Central memory CD8-positive, alpha-beta T cell (primary cell): ENCODE measurements around the gene FNDC3A.
A peak's percentile ranks its signal among the peaks of the same experiment; 100 is the strongest.

Experiments used
- ATAC-seq: fragments of 150-1000 bp; cut with Tn5 transposase; replicated peaks from 2 replicates; pipeline ENCODE4 v1.10.0; 2022; ENCODE audit warnings: mild to moderate bottlenecking, moderate FRiP score, moderate number of reproducible peaks; ENCODE audit not compliant: poor library complexity, severe bottlenecking; ENCODE audit errors: extremely low read depth
- DNase-seq, 2 donors: peaks; one replicate each; pipeline ENCODE4 v3.0.0; 2021; ENCODE audit warnings: low spot score in 2 of 2
- H3K27ac Mint-ChIP-seq: one replicate; pipeline ENCODE4 v1.8.0; 2022; ENCODE audit warnings: low read depth, mild to moderate bottlenecking, moderate library complexity, mixed read lengths
- H3K27me3 Mint-ChIP-seq: one replicate; pipeline ENCODE4 v1.8.0; 2022; ENCODE audit warnings: mixed read lengths
- H3K36me3 Mint-ChIP-seq: one replicate; pipeline ENCODE4 v1.8.0; 2022; ENCODE audit warnings: mild to moderate bottlenecking, moderate library complexity, mixed read lengths; ENCODE audit not compliant: insufficient read depth
- H3K4me1 Mint-ChIP-seq: one replicate; pipeline ENCODE4 v1.8.0; 2022; ENCODE audit warnings: mixed read lengths
- H3K4me3 Mint-ChIP-seq: one replicate; pipeline ENCODE4 v1.8.0; 2022; ENCODE audit warnings: mild to moderate bottlenecking, moderate library complexity, mixed read lengths
- H3K9me3 Mint-ChIP-seq: one replicate; pipeline ENCODE4 v1.8.0; 2022; ENCODE audit warnings: mixed read lengths

Gene FNDC3A

GRCh38 chr13:49234741-49235140, 259.0 kb downstream of the FNDC3A start:
- no peaks in the 10 kb centered on the region for H3K4me1 Mint-ChIP-seq
- no peaks in the 10 kb centered on the region for H3K36me3 Mint-ChIP-seq
- ATAC-seq (no peak), DNase-seq (no peak)
- H3K9me3 Mint-ChIP-seq = no peaks in the 10 kb centered on the region
- H3K4me3 Mint-ChIP-seq = no peak overlapping the region
- H3K27me3 Mint-ChIP-seq = no peaks in the 10 kb centered on the region
- no peak overlapping the region for H3K27ac Mint-ChIP-seq

DNA sequence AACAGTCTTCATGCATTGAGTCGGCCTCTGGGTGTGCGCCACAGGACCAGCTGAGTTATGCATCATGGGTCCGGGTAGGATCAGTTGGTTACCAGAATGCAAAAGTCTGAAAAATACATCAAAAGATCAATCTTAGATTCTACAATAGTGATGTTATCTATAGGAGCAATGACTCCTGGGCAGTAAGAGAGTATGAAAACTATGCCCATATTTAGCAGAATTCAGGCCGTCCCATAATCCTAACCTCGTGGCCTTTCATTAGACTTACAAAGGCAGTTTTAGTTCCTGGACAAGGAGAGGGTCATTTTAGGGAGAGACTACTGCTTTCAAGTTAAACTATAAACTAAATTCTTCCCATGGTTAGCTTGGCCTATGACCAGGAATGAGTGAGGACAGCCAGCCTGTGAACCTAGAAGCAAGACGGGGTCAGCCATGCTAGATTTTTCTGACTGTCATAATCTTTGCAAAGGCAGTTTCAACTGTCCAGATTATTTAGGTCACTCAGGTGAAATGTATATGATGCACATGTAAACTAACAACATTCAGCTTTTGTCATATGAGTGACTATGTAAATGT, 260.2 kb downstream of the FNDC3A start:
- DNase-seq = no peak
- Mint-ChIP-seq H3K9me3 (no peaks in the 10 kb centered on the region), H3K36me3 (peaks cover 2% of the 10 kb centered on the region), H3K4me3 (no peak overlapping the region), H3K27ac (no peak overlapping the region), H3K27me3 (no peaks in the 10 kb centered on the region), H3K4me1 (no peaks in the 10 kb centered on the region)
- no peak for ATAC-seq

DNA sequence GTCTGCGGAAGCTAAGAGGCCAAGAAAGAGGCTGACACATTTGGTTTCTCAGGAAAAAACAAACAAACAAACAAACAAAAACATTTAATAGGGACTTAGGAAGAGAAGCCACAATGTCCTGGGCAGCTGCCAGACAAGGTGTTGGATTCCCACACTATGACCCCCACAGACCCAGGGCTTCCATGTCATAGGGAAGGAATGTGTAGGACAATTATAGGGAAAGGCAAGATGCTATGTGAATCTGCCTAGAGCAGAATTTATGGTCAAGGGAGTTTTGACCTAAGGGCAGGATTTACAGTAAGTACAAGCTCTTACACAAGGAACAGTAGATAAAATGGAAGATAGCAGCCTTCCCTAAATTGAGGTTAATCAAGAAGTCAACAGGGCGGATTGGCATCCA, 262.9 kb downstream of the FNDC3A start:
- Mint-ChIP-seq H3K4me3 (no peak overlapping the region), H3K27ac (no peak overlapping the region), H3K4me1 (no peaks in the 10 kb centered on the region), H3K9me3 (no peaks in the 10 kb centered on the region), H3K36me3 (peaks cover 2% of the 10 kb centered on the region), H3K27me3 (no peaks in the 10 kb centered on the region)
- no peak for ATAC-seq
- no peak for DNase-seq

GRCh38 chr13:49240017-49240416, 264.3 kb downstream of the FNDC3A start:
- Mint-ChIP-seq H3K4me3 (no peak overlapping the region), H3K27ac (no peak overlapping the region), H3K27me3 (no peaks in the 10 kb centered on the region), H3K36me3 (peaks cover 2% of the 10 kb centered on the region), H3K9me3 (no peaks in the 10 kb centered on the region), H3K4me1 (no peaks in the 10 kb centered on the region)
- DNase-seq = peak in 1 of 2 donors; percentile 22
- peak; percentile 76 for ATAC-seq

GRCh38 chr13:49241296-49241695, 265.6 kb downstream of the FNDC3A start:
- ATAC-seq = no peak
- no peak overlapping the region for H3K4me3 Mint-ChIP-seq
- DNase-seq = no peak
- no peaks in the 10 kb centered on the region for H3K9me3 Mint-ChIP-seq
- no peaks in the 10 kb centered on the region for H3K27me3 Mint-ChIP-seq
- H3K36me3 Mint-ChIP-seq = peaks cover 2% of the 10 kb centered on the region
- no peaks in the 10 kb centered on the region for H3K4me1 Mint-ChIP-seq
- H3K27ac Mint-ChIP-seq = no peak overlapping the region

DNA sequence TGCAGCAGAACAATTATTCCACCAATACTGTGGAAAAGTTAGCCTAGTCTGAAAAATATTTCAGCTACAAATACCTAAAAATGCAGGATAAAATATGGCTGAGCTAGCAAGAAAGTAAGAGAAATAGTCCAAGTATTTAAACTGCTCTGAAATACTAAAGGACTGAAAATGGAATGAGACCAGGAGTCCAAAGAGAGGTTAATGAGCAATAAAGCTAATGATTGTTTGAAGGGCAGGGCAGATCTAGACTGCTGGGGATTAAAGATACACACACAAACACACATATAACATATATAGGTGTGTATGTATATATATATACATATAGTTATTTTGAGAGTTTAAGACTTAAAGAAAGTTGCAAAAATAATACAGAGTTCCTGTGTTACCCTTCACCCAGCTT, 269.4 kb downstream of the FNDC3A start:
- no peak overlapping the region for H3K4me3 Mint-ChIP-seq
- H3K9me3 Mint-ChIP-seq = no peaks in the 10 kb centered on the region
- H3K27me3 Mint-ChIP-seq = no peaks in the 10 kb centered on the region
- ATAC-seq (no peak), DNase-seq (no peak)
- no peak overlapping the region for H3K27ac Mint-ChIP-seq
- peaks cover 24% of the 10 kb centered on the region for H3K4me1 Mint-ChIP-seq
- peaks cover 15% of the 10 kb centered on the region for H3K36me3 Mint-ChIP-seq

DNA sequence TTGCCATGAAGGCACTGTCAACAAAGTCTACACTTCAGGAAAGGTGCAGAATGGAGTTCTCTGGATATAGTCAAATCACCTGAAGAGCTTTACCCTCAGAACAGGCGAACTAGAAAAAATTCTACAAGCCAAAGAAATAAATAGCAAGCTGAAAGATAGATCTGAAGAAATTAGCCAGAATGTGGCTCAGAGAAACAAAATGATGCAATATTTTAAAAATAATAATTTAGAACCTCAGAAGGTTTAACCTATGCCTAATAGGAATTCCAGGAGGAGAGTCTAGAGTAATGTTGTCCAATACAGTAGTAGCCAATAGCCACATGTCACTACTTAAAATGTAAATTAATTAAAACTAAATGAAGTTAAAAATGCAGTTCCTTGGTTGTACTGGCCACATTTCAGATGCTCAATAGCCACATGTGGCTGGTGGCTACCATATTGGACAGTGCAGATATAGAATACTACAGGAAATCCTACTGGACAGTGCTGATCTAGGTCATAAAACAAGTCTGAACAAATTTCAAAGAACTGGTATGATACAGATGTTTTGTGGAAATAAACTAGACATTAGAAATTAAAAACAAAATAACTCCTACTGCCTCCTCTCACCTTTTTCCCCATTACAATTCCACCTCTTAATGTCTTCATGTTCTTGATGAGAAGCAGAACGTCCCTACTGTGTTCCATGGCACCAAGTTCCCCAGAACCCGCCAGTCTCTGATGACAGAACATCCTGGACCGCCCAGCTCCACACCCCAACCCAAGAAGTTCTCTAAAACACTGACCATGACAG, 271.3 kb downstream of the FNDC3A start:
- H3K9me3 Mint-ChIP-seq = no peaks in the 10 kb centered on the region

GRCh38 chr13:49247643-49248621, 272.2 kb downstream of the FNDC3A start, which contains the start of gene CDADC1:
TSS of gene CDADC1 (plus strand) at chr13:49247925. CDS start at chr13:49248038, 113 bp downstream.
- no peaks in the 10 kb centered on the region for H3K27me3 Mint-ChIP-seq
- DNase-seq (peak; percentile 80 to 81), ATAC-seq (peak; percentile 76)
- H3K27ac Mint-ChIP-seq = peak within 1 kb of the TSS; percentile 100
- H3K9me3 Mint-ChIP-seq = no peaks in the 10 kb centered on the region
- H3K4me3 Mint-ChIP-seq = peak within 1 kb of the TSS; percentile 99
- H3K36me3 Mint-ChIP-seq = peaks cover 16% of the 10 kb centered on the region
- H3K4me1 Mint-ChIP-seq = peaks cover 33% of the 10 kb centered on the region

More for the DNA sequence above, 271.3 kb downstream of the FNDC3A start:
- Mint-ChIP-seq H3K4me1 (peaks cover 33% of the 10 kb centered on the region), H3K4me3 (peak overlapping the region; percentile 99), H3K36me3 (peaks cover 13% of the 10 kb centered on the region), H3K27me3 (no peaks in the 10 kb centered on the region), H3K27ac (peak overlapping the region; percentile 100)
- DNase-seq (no peak), ATAC-seq (peak; percentile 34)

DNA sequence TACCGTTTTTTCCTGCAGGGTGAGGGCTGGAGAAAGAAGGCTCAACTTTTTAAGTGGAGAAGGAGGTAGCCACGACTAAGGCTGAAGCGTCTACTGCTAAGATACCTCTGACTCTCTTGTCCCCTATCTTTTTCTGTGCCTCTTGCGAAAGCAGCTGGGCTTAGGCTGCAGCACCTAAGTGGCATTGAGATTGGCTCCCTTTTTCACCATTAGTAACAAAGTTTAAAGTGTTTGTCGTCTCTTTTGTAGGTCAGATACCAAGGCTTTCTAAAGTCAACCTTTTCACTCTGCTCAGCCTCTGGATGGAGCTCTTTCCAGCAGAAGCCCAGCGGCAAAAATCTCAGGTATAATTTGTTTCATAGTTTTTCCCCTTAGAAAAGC, 272.9 kb downstream of the FNDC3A start:
- DNase-seq (no peak), ATAC-seq (no peak)
- peak overlapping the region; percentile 99 for H3K4me3 Mint-ChIP-seq
- no peaks in the 10 kb centered on the region for H3K9me3 Mint-ChIP-seq
- H3K27ac Mint-ChIP-seq = peak overlapping the region; percentile 100
- H3K4me1 Mint-ChIP-seq = peaks cover 38% of the 10 kb centered on the region
- peaks cover 16% of the 10 kb centered on the region for H3K36me3 Mint-ChIP-seq
- no peaks in the 10 kb centered on the region for H3K27me3 Mint-ChIP-seq

GRCh38 chr13:49251326-49251725, 275.6 kb downstream of the FNDC3A start:
- Mint-ChIP-seq H3K4me3 (no peak overlapping the region), H3K36me3 (peaks cover 22% of the 10 kb centered on the region), H3K9me3 (no peaks in the 10 kb centered on the region), H3K27me3 (no peaks in the 10 kb centered on the region), H3K4me1 (peaks cover 52% of the 10 kb centered on the region), H3K27ac (no peak overlapping the region)
- no peak for ATAC-seq
- no peak for DNase-seq

- no peak for ATAC-seq
- peak overlapping the region; percentile 44 for H3K27ac Mint-ChIP-seq
- H3K4me3 Mint-ChIP-seq = no peak overlapping the region
- peaks cover 17% of the 10 kb centered on the region for H3K36me3 Mint-ChIP-seq
- H3K27me3 Mint-ChIP-seq = no peaks in the 10 kb centered on the region
- DNase-seq = no peak
- peaks cover 46% of the 10 kb centered on the region for H3K4me1 Mint-ChIP-seq
- H3K9me3 Mint-ChIP-seq = no peaks in the 10 kb centered on the region
These were observed 277.6 kb downstream of the FNDC3A start for GRCh38 chr13:49253310-49253709.

DNA sequence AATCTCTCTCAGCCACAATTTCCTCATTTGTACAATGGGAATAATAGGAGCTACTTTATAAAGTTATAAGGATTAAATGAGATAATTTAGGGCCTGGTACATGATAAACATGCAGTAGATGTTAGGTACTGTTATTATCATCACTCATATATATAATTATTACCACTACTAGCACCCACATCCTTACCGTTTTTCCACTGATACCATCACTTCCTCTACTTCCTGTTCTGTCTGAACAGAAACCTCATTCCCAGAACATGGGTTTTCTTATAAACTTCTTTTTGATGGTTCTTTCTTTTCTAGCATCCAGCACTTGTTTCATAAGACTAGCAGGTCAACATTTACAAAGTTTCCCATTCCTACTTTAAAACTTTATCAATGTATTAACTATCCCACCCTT, 278.3 kb downstream of the FNDC3A start:
- Mint-ChIP-seq H3K4me1 (peaks cover 41% of the 10 kb centered on the region), H3K27ac (peak overlapping the region; percentile 44), H3K9me3 (no peaks in the 10 kb centered on the region), H3K27me3 (no peaks in the 10 kb centered on the region), H3K4me3 (no peak overlapping the region), H3K36me3 (peaks cover 12% of the 10 kb centered on the region)
- DNase-seq (no peak), ATAC-seq (no peak)
